OCI-LY7 (cell line): ENCODE results near the gene ZNF669. TPM values are rescaled to one million over a fixed set of nuclear protein-coding genes. Genes with fewer than 3 reads are reported as not detected.

ENCODE experiments used
- BruUV-seq: library from RNA; stranded (reverse); fragments of 400-500 nt; replicated peaks from 2 replicates; lab custom pipeline; 2021; lab: Mats Ljungman, UMichigan
- CTCF ChIA-PET: fragments of 300-600 bp; sonication (Branson Sonifier 250); formaldehyde crosslinking; loops from one replicate; lab custom pipeline; 2022; ENCODE audit warnings: antibody characterized with exemption; ENCODE audit not compliant: unreplicated experiment; lab: Charles Lee
- POLR2A ChIA-PET: fragments of 300-600 bp; sonication (Branson Sonifier 250); formaldehyde crosslinking; loops from one replicate; lab custom pipeline; 2022; ENCODE audit warnings: antibody characterized with exemption; lab: Charles Lee
- DNase-seq: peaks from one replicate; pipeline ENCODE4 v3.0.0-alpha.2; 2015; ENCODE audit warnings: low spot score
- H2AFZ ChIP-seq: fragments of 200-600 bp; sonication (generic), shearing (Covaris generic); 2 replicates; pipeline ENCODE4 v1.6.1; 2014; ENCODE audit warnings: mild to moderate bottlenecking, antibody characterized with exemption, low read length, moderate library complexity
- H3K27ac ChIP-seq: fragments of 200-600 bp; sonication (generic); 2 replicates; pipeline ENCODE4 v1.5.1; 2014; ENCODE audit warnings: mixed run types, low read depth, mild to moderate bottlenecking, moderate library complexity, low read length, inconsistent platforms; ENCODE audit not compliant: poor library complexity, severe bottlenecking
- H3K36me3 ChIP-seq: fragments of 200-600 bp; sonication (generic); 2 replicates; pipeline ENCODE4 v1.6.1; 2014; ENCODE audit warnings: mild to moderate bottlenecking, antibody characterized with exemption, low read length, moderate library complexity, mixed read lengths; ENCODE audit not compliant: insufficient read depth
- H3K4me1 ChIP-seq: fragments of 200-600 bp; sonication (generic); 2 replicates; pipeline ENCODE4 v1.5.1; 2014; ENCODE audit warnings: mild to moderate bottlenecking, low read length; ENCODE audit not compliant: insufficient read depth, poor library complexity, severe bottlenecking
- H3K4me2 ChIP-seq: fragments of 200-600 bp; sonication (generic); 2 replicates; pipeline ENCODE4 v1.6.1; 2014; ENCODE audit warnings: mild to moderate bottlenecking, low read length
- H3K4me3 ChIP-seq: fragments of 200-600 bp; sonication (generic); 2 replicates; pipeline ENCODE4 v1.5.1; 2014; ENCODE audit warnings: mild to moderate bottlenecking, low read depth, low read length; ENCODE audit not compliant: poor library complexity, severe bottlenecking
- H3K79me2 ChIP-seq: fragments of 200-600 bp; sonication (generic); 2 replicates; pipeline ENCODE4 v1.6.1; 2016; ENCODE audit warnings: low read depth, mild to moderate bottlenecking, low read length, moderate library complexity, mixed read lengths; ENCODE audit not compliant: insufficient read depth
- H3K9me2 ChIP-seq: fragments of 200-600 bp; sonication (generic); 2 replicates; pipeline ENCODE4 v1.6.1; 2016; ENCODE audit warnings: mild to moderate bottlenecking, low read length, mixed read lengths; ENCODE audit not compliant: insufficient read depth
- H3K9me3 ChIP-seq: fragments of 200-600 bp; sonication (generic); 2 replicates; pipeline ENCODE4 v1.6.1; 2014; ENCODE audit warnings: mild to moderate bottlenecking, mixed run types, low read length, mixed read lengths
- H4K20me1 ChIP-seq: fragments of 200-600 bp; sonication (generic); 2 replicates; pipeline ENCODE4 v1.6.1; 2014; ENCODE audit warnings: mild to moderate bottlenecking, antibody characterized with exemption, low read length, moderate library complexity, mixed read lengths; ENCODE audit not compliant: insufficient read depth
- EZH2phosphoT487 ChIP-seq: fragments of 200-600 bp; sonication (generic); IDR thresholded peaks from 2 replicates; pipeline ENCODE4 v1.6.1; 2018; ENCODE audit warnings: low read depth, borderline replicate concordance, mild to moderate bottlenecking, mixed run types, antibody characterized with exemption, low read length, moderate library complexity, mixed read lengths
- intact Hi-C: fragments of 100-400 bp; cut with micrococcal nuclease; formaldehyde crosslinking; loops from one replicate; pipeline ENCODE4 v1.10.0; 2022; ENCODE audit not compliant: unreplicated experiment
- total RNA-seq, 2 experiments: library from RNA; depleted of rRNA in 1 of 2; stranded (reverse); fragments of >200 nt in 1 of 2; shearing (Covaris generic) in 1 of 2; gene quantifications; 2 replicates each; pipeline ENCODE4 v1.2.3, GENCODE V29; 2014 to 2022
- TF ChIP-seq, protein P1 (sequence below): fragments of 200-600 bp; sonication (generic); conservative IDR thresholded peaks from 2 replicates; pipeline ENCODE4 v1.5.1; 2014; ENCODE audit warnings: mild to moderate bottlenecking, antibody characterized with exemption, low read length, moderate library complexity, mixed read lengths

Gene ZNF669
- total RNA-seq, 2 experiments from 2014 or later = 13.6 to 16.9 TPM

DNA sequence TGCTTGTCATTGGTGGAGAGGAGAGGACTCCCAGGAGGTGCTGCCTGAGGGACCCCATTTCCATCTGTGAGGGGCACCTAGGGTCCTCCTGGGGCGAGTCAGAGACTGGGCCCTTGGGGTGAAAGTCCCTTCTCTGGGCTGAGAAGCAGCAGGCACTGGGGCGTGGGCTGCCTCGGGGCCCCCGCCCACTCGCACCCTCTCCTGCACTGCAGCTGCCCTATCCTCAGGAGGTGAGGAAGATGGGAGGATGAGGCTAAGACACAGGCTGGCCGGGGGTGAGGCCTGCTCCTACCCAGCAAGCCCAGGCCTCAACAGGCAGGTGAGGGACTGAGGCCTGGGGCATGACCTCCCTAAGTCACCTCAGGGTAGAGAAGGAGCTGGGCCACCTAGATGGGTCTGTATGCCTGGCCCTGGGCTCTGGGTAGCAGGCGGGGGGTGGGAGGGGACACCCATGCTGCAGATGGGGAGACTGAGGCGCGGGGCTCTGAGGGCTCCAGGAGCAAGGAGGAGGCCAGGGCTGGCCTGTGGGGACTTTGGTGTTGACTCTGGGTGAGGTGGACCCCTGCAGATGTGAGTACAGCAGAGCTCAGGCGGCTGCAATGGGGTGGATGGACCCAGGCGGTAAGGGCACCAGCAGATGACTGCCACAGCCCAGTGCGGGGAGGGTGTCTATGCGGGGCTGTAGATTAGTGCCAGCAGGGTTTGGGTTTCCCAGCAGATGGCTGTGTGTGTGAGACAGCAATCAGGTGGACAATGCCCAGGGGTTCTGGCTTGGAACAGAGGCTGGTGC lies 10.4 kb upstream of the ZNF669 start:
- ChIA-PET POLR2A (no interaction called here), CTCF (no interaction called here)
- no peak for DNase-seq
- no peaks in the 10 kb centered on the region for H3K9me3 ChIP-seq
- no peaks in the 10 kb centered on the region for H3K4me1 ChIP-seq
- no peak overlapping the region for H3K4me3 ChIP-seq
- H3K9me2 ChIP-seq = no peaks in the 10 kb centered on the region
- no peaks in the 10 kb centered on the region for H4K20me1 ChIP-seq
- H3K27ac ChIP-seq = no peak overlapping the region
- intact Hi-C loops = no loop called here
- no TSS peak for BruUV-seq
- H3K36me3 ChIP-seq = no peaks in the 10 kb centered on the region
- H2AFZ ChIP-seq = no peak overlapping the region
- no peaks in the 10 kb centered on the region for H3K79me2 ChIP-seq
- no peak overlapping the region for H3K4me2 ChIP-seq
- TF ChIP-seq, protein P1, sequence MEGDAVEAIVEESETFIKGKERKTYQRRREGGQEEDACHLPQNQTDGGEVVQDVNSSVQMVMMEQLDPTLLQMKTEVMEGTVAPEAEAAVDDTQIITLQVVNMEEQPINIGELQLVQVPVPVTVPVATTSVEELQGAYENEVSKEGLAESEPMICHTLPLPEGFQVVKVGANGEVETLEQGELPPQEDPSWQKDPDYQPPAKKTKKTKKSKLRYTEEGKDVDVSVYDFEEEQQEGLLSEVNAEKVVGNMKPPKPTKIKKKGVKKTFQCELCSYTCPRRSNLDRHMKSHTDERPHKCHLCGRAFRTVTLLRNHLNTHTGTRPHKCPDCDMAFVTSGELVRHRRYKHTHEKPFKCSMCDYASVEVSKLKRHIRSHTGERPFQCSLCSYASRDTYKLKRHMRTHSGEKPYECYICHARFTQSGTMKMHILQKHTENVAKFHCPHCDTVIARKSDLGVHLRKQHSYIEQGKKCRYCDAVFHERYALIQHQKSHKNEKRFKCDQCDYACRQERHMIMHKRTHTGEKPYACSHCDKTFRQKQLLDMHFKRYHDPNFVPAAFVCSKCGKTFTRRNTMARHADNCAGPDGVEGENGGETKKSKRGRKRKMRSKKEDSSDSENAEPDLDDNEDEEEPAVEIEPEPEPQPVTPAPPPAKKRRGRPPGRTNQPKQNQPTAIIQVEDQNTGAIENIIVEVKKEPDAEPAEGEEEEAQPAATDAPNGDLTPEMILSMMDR = no peak

DNA sequence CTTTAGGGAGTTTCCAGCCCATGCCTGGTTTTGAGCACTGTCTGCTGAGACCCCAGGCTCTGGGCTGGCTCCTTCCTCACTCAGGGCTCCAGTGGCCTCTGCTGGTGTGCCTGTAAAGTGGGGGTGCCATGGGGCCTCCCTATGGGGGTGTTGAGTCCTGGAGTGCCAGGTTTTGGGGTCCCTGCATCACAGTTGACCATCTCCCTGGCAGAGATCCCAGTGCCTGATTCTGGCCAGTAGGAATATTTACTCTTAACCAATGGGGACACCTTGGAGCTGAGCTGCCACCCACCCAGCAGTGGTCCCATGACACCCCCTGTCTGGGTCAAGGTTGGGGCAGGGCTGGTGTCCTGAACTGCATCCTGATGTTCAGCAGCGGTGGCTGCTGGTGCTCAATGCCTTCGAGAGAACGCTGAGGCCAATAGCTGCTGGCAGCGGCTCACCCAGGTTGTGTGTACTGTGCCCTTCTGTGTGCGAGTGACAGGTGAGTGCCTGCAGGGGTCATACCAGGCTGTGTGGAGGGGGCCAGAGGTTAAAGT lies 9.6 kb upstream of the ZNF669 start:
- Histone ChIP-seq H3K36me3 (no peaks in the 10 kb centered on the region), H3K27ac (no peak overlapping the region), H2AFZ (no peak overlapping the region), H3K9me2 (no peaks in the 10 kb centered on the region), H3K4me3 (no peak overlapping the region), H3K4me1 (no peaks in the 10 kb centered on the region), H3K79me2 (no peaks in the 10 kb centered on the region), H3K9me3 (no peaks in the 10 kb centered on the region), H3K4me2 (no peak overlapping the region), H4K20me1 (no peaks in the 10 kb centered on the region)
- no peak for DNase-seq
- POLR2A ChIA-PET = no interaction called here
- CTCF ChIA-PET = no interaction called here
- no TSS peak for BruUV-seq
- intact Hi-C loops = no loop called here
- TF ChIP-seq EZH2phosphoT487 = no peak
- TF ChIP-seq, protein P1 = no peak

DNA sequence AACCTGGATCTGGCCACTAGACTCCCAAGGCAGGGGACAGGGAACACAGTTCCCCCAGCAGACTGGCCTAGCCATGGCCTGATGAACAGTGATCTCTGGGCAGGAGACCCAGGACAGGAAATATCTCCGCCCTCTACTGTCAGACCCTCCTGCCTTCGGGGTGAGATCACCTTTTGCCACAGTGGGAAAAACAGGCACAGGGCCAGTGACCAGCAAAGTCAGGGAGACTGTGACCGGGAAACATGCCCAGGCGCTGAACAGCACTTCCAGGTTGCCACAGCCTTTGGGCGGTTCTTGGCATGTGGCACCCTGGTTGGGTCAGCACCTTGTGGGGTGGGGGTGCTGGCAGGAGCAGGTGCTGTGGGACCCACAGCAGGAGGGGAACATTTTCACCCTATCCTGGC lies 8.9 kb upstream of the ZNF669 start:
- CTCF ChIA-PET = no interaction called here
- Histone ChIP-seq H2AFZ (no peak overlapping the region), H3K4me1 (no peaks in the 10 kb centered on the region), H3K79me2 (no peaks in the 10 kb centered on the region), H3K27ac (no peak overlapping the region), H4K20me1 (no peaks in the 10 kb centered on the region), H3K4me3 (no peak overlapping the region), H3K9me3 (no peaks in the 10 kb centered on the region), H3K4me2 (no peak overlapping the region), H3K36me3 (no peaks in the 10 kb centered on the region), H3K9me2 (no peaks in the 10 kb centered on the region)
- TF ChIP-seq EZH2phosphoT487 = no peak
- TF ChIP-seq, protein P1 = no peak
- POLR2A ChIA-PET = no interaction called here
- DNase-seq = no peak
- BruUV-seq = no TSS peak
- intact Hi-C loops = no loop called here
